Loucy (cell line): ENCODE results near the gene SYT9.

Source experiments
- EZH2phosphoT487 ChIP-seq: fragments of 200-600 bp; IDR thresholded peaks from 2 replicates; pipeline ENCODE4 v1.6.1; 2018; ENCODE audit warnings: antibody characterized with exemption, mild to moderate bottlenecking, moderate library complexity, borderline replicate concordance
- TF ChIP-seq, protein P1 (sequence below): fragments of 200-600 bp; sonication (generic); conservative IDR thresholded peaks from 2 replicates; pipeline ENCODE4 v1.5.1; 2014; ENCODE audit warnings: mild to moderate bottlenecking, antibody characterized with exemption, low read length

DNA sequence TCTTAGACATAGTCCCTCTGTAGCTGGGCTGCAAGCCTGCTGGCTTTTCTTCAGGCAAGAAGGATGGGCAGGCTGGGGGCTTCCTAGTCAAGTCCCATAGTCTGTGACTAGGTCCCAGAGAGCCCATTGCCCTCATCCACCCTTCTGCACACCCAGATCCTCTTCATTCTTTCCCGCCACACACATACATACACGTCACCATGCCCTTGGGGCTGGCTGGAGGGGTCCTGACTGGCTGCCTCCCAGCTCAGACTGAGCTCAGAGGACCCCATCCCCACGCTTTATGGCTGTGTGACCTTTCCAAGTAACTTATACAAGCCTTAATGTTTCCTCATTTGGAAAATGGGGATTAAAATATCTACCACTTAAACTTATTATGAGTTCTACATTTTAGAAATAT, 248.5 kb downstream of the SYT9 start:
- TF ChIP-seq, protein P1, sequence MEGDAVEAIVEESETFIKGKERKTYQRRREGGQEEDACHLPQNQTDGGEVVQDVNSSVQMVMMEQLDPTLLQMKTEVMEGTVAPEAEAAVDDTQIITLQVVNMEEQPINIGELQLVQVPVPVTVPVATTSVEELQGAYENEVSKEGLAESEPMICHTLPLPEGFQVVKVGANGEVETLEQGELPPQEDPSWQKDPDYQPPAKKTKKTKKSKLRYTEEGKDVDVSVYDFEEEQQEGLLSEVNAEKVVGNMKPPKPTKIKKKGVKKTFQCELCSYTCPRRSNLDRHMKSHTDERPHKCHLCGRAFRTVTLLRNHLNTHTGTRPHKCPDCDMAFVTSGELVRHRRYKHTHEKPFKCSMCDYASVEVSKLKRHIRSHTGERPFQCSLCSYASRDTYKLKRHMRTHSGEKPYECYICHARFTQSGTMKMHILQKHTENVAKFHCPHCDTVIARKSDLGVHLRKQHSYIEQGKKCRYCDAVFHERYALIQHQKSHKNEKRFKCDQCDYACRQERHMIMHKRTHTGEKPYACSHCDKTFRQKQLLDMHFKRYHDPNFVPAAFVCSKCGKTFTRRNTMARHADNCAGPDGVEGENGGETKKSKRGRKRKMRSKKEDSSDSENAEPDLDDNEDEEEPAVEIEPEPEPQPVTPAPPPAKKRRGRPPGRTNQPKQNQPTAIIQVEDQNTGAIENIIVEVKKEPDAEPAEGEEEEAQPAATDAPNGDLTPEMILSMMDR = no peak
- no peak for TF ChIP-seq EZH2phosphoT487
